Sigmoid colon (tissue), 3 donors: ENCODE measurements around the gene UBN1.

Source experiments
- CTCF ChIP-seq, 4 experiments: fragments of 450-650 bp in 3 of 4; fragments of 200-600 bp in 1 of 4; IDR thresholded peaks; one replicate each; pipeline ENCODE4 v1.5.1; 2016 to 2019; ENCODE audit warnings: antibody characterized with exemption in 4 of 4, mild to moderate bottlenecking in 3 of 4, moderate library complexity in 2 of 4
- POLR2A ChIP-seq, 2 donors: fragments of 450-650 bp; IDR thresholded peaks; one replicate each; pipeline ENCODE4 v1.6.1; 2016; ENCODE audit warnings: antibody characterized with exemption in 2 of 2, mild to moderate bottlenecking in 2 of 2, moderate library complexity in 2 of 2

GRCh38 chr16:4859190-4859899 is 12.1 kb downstream of the UBN1 start:
- TF ChIP-seq CTCF (IDR thresholded peaks at IDR 0.05), result no peak
- TF ChIP-seq POLR2A (IDR thresholded peaks at IDR 0.05), result no peak
